HG02852 (cell line): ENCODE data around the gene FMO2.

Source experiments
- ATAC-seq: cut with Tn5 transposase; IDR thresholded peaks from one replicate; pipeline ENCODE4 v1.9.1; 2021; ENCODE audit warnings: mild to moderate bottlenecking, moderate library complexity; ENCODE audit not compliant: unreplicated experiment

The FMO2 gene

GRCh38 chr1:171174560-171175294 lies 10.4 kb upstream of the FMO2 start:
- ATAC-seq: no peak

GRCh38 chr1:171177261-171177660 lies 7.8 kb upstream of the FMO2 start:
- no peak for ATAC-seq

- ATAC-seq: no peak
These were observed 5.5 kb upstream of the FMO2 start for GRCh38 chr1:171179318-171180227.

GRCh38 chr1:171180670-171181069 lies 4.4 kb upstream of the FMO2 start:
- no peak for ATAC-seq

GRCh38 chr1:171188388-171189266 lies 3.5 kb downstream of the FMO2 start:
- ATAC-seq: peak; percentile 75

DNA sequence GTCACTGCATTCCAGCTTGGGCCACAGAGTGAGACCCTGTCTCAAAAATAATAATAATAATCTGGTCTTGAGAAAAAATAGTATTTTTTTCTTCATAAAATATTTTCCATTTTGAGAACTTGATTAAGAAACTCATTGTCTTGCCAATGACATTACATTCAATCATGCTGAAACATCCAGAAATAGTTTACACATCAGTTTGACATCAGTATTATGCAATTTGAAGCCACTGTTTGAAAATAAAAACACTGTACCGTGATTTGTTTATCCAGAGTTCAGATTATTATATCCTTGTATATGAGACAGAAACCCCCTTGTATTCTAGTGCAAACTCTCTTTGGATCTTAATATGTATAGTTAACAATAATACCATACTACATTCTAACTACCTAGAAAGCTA lies 6.9 kb downstream of the FMO2 start:
- no peak for ATAC-seq

- ATAC-seq: no peak
These were observed 10.7 kb downstream of the FMO2 start for GRCh38 chr1:171195767-171196166.

- ATAC-seq: no peak
These were observed 11.3 kb downstream of the FMO2 start for GRCh38 chr1:171196351-171196750.

GRCh38 chr1:171198081-171198480 lies 13.0 kb downstream of the FMO2 start:
- no peak for ATAC-seq

- no peak for ATAC-seq
These were observed 19.2 kb downstream of the FMO2 start for GRCh38 chr1:171204296-171204695.

DNA sequence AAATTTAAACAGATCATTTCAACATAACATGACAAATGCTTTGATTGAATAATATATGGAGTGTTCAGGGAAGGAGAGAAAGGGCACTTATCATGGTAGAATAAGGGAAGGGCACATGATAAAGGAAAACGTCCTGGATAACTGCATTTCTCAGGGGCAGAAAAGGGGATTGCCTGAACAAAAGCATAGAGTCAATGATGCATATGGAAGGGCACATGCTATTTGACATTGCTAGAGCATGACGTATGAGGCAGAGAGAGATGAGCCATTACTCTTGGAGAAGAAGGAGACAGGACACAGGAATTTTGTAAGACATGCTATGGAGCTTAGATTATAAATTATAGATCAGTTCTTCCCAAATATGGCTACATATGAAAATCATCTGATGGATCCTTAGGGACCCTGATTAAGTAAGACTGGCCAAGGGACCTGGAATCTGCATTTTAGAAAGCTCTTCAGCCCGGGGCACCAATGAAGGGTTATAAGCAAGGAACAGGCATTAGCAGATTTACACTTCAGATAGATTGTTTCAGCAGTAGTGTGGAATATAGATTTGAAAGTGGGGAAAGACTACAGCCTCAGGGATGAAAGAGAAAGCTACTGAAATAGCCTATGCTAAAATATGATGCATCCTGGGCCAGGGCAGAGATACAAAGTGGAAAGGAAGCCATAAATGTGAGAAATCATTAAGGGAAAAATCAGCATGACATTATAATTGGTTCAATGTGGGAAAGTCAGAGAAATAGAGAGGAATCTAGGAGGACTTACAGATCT lies 21.3 kb downstream of the FMO2 start:
- no peak for ATAC-seq

DNA sequence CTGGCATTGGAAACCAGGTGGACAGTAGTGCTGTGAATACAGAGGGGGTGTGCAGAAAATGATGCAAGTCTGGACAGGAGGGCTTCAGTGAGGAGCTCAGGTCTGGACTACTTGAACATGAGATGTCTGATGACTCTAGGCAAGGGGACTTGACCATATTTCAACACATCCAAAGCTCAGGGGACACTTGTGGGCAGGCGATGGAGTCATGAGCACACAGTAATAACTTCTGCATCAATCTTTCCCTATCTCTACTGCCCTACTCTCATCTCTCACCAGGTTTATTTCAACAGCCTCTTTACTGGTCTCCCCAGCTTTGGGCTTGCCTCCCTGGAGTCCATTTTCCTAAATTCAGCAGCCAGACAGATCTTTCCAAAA lies 21.9 kb downstream of the FMO2 start:
- ATAC-seq: no peak

DNA sequence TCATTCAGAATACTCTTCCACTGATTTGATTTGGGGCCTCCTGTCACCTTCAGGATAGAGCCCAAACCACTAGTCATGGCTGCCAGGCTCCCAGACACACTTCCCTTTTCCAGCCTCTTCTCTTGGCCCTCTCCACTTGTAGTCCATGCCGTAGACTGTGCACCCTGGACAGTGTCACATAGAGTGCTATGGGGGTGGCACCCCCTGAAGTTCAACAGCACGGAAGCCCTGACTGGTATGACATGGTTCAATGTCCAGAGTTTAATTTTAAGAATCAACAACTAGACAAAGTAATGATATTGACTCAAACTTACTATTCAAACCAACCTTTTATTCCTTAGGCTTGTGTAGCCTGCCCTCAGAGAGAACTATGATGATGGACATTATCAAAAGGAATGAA lies 22.3 kb downstream of the FMO2 start:
- no peak for ATAC-seq

DNA sequence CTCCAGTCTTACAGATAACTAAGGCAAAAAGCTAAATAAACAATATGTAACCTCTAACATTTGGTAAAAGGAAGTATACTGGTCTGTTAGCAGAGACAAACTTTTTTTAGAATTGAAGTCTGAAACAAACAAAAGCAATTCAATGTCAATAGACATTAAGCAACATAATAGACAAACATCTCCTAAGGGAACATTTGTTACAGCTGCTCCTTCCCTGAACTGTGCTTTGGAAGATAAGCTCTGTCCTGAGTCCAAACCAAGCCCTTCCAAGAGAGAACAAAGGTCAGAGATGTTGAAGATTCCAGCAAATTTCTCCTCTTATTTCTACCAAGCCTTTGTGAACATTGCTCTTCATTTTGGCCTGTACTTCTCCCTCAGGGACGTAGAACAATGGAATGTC lies 25.3 kb downstream of the FMO2 start:
- no peak for ATAC-seq

DNA sequence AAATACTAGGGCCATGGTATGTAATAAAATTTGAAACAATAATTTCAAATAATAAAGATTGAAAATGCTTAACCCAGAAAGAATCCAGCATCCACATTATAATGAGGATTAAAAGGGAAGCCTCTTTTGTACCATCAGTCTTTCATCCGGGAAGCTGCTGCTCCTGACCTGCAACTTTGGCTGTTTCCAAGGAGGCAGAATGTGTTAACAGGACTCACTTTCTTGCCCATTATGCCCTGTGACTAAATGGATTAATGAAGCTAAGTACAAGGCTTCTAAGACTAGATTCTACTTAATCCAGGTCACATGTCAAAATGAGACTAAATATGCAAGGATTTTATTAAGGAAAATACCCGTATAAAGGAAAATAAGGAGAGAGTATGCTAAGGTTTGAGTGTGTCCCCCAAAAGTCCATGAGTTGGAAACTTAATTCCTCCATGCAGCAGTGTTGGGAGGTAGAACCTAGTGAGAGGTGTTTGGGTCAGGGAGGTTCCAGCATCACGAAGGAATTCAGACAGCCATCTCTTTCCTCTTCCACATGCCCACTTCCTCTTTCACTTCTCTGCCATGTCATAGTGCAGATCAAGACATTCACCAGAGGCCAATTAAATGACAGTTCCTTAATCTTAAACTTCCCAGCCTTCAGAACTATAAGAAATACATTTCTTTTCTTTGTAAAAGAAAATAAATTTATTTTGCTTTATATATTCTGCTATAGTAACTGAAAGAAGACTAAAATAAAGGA lies 27.7 kb downstream of the FMO2 start:
- no peak for ATAC-seq

DNA sequence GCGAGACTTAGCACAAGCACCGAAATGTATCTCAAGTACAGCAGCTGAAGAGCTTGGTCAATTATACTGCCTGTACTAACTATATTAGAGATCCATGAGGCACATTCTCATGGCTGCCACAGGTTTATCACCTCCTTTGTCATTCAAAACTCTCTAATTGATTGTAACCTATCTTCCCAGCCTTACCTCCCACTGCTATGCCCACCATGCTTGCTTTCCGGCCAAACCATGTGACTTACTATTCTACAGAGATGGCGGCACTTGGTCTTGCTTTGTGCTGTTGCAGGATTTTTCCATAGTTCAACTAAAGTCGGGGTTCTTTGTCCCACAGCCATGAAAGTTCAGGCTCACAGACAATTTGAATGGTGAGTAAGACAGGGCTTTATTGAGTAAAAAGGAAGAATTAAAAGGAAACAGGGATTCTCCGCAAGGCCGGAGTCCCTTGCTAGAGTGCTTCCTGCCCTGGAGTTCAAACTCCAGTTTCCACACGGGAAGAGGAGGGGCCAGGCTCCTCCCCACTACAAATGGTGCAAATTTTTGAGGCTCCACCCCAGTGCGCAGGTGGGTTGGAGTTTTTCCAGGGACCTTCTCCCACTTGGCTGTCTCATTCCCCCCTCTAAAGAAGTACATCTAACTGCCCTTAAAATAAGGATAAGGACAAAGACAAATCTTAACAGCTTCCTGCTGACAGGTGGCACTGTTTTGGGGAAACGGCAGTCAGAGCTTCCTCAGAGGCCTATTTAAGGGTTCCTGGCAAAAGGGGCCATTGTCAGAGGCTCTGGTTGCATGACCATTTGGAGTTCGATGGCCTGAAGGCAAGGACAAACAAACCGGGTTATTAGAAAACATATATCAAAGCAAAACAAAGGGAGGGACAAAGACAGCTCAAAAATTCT lies 28.7 kb downstream of the FMO2 start:
- ATAC-seq: no peak

DNA sequence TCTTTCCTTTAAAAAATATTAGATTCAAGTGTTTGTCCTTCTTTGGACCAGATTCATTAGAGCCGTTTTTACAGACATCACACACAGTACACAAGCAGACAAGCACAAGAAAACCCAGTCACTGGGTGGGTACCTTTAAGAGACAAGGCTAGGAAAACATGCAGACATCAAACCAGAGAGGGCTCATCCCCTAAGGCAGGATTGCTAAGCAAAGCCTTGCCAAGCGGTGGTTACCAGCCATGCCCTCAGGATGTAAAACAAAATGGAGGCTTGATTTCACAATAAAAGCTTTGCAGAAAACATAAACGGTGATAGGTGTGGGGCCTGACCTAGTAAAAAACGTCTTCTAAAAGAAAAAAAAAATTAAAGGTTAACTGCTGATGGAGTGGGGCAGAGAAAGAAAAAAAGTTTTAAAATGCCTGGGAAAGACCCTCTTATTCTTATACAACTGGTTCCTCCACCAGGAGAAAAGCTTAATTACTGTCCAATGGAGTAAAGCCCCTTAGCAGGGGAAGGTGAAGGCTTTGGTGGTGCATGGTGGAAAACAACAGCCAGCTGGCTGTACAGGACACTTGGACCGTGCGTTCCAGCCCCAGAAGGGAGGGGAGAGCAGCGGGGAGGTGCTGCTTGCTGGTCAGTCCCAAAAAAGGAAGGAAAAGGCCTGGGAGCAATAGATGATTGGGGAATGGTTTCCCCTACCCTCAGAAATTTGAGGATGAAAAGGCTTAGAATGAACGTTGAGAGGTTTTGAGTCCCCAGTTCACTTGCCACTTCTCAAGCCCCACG lies 32.8 kb downstream of the FMO2 start:
- no peak for ATAC-seq

DNA sequence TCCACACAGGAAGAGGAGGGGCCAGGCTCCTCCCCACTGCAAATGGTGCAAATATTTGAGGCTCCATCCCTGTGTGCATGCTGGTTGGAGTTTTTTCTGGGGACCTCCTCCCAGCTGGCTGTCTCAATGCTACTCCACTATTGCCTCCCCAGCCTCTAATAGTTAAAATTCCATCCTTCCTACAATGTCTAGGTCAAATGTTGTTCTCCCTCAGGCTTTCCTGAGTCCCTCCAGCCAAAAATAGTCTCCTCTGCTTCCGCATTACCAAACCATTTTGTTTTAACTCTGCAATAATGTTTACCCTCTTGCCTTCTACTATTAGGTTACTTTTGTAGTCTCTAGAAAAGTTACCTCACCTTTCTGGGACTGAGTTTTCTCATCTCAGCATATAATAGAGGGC lies 33.6 kb downstream of the FMO2 start:
- ATAC-seq: no peak
